CD8-positive, alpha-beta memory T cell (primary cell): ENCODE results near the gene AMZ1. TPM values are rescaled to one million over a fixed set of nuclear protein-coding genes. Genes with fewer than 3 reads are reported as not detected.

Experiments used
- CTCF ChIA-PET: fragments of 350-600 bp; sonication (Branson Sonifier 250); formaldehyde crosslinking; loops from one replicate; lab custom pipeline; 2021; ENCODE audit warnings: antibody characterized with exemption; lab: Charles Lee
- POLR2A ChIA-PET: fragments of 350-600 bp; sonication (Branson Sonifier 250); formaldehyde crosslinking; loops from one replicate; lab custom pipeline; 2021; ENCODE audit warnings: antibody characterized with exemption; lab: Charles Lee
- DNase-seq, 5 donors: peaks; one replicate each; pipeline versions ENCODE4 v3.0.0 to v3.0.0-alpha.2; 2020 to 2022; ENCODE audit warnings: mixed read lengths in 1 of 5
- H3K27ac ChIP-seq: one replicate; pipeline ENCODE4 v1.7.0; 2013; ENCODE audit warnings: low read depth, mild to moderate bottlenecking, low read length, moderate library complexity
- H3K27me3 ChIP-seq: 2 replicates; pipeline ENCODE4 v1.7.0; 2013; ENCODE audit warnings: low read length, mild to moderate bottlenecking; ENCODE audit not compliant: insufficient read depth, poor library complexity, severe bottlenecking
- H3K36me3 ChIP-seq: 2 replicates; pipeline ENCODE4 v1.7.0; 2013; ENCODE audit warnings: mild to moderate bottlenecking, low read length, moderate library complexity; ENCODE audit not compliant: insufficient read depth
- H3K4me1 ChIP-seq: 2 replicates; pipeline ENCODE4 v1.7.0; 2013; ENCODE audit warnings: mild to moderate bottlenecking, low read length, moderate library complexity; ENCODE audit not compliant: insufficient read depth
- H3K4me3 ChIP-seq: 2 replicates; pipeline ENCODE4 v1.7.0; 2013; ENCODE audit warnings: mild to moderate bottlenecking, low read length
- H3K9me3 ChIP-seq: 2 replicates; pipeline ENCODE4 v1.7.0; 2013; ENCODE audit warnings: mild to moderate bottlenecking, low read length
- H3K27ac Mint-ChIP-seq, 8 donors: one replicate each; pipeline ENCODE4 v1.8.0; 2020 to 2021; ENCODE audit warnings: mixed read lengths in 8 of 8, mild to moderate bottlenecking in 6 of 8, inconsistent platforms in 3 of 8, moderate library complexity in 3 of 8
- H3K27me3 Mint-ChIP-seq, 2 donors: one replicate each; pipeline ENCODE4 v1.8.0; 2020 to 2021; ENCODE audit warnings: mixed read lengths in 2 of 2, mild to moderate bottlenecking in 1 of 2, moderate library complexity in 1 of 2
- H3K36me3 Mint-ChIP-seq, 3 donors: one replicate each; pipeline ENCODE4 v1.8.0; 2020 to 2021; ENCODE audit warnings: mixed read lengths in 3 of 3, inconsistent platforms in 1 of 3, mild to moderate bottlenecking in 1 of 3
- H3K4me1 Mint-ChIP-seq, 3 donors: one replicate each; pipeline ENCODE4 v1.8.0; 2020 to 2021; ENCODE audit warnings: mixed read lengths in 3 of 3, inconsistent platforms in 1 of 3, mild to moderate bottlenecking in 1 of 3
- H3K4me3 Mint-ChIP-seq, 7 donors: one replicate each; pipeline ENCODE4 v1.8.0; 2020 to 2021; ENCODE audit warnings: mixed read lengths in 7 of 7, mild to moderate bottlenecking in 6 of 7, moderate library complexity in 4 of 7, inconsistent platforms in 2 of 7
- H3K9me3 Mint-ChIP-seq, 5 donors: one replicate each; pipeline ENCODE4 v1.8.0; 2020 to 2022; ENCODE audit warnings: mixed read lengths in 5 of 5, mild to moderate bottlenecking in 3 of 5, moderate library complexity in 2 of 5, inconsistent platforms in 1 of 5
- polyA plus RNA-seq: library from polyadenylated mRNA; unstranded; fragments of 300-500 nt; fragmentation: Illumina TruSeq; gene quantifications from one replicate; pipeline ENCODE4 v1.2.3, GENCODE V29; 2021
- total RNA-seq, 2 experiments: library from RNA; stranded (reverse); gene quantifications; one replicate each; pipeline ENCODE4 v1.2.3, GENCODE V29; 2021

AMZ1 gene
- total and polyA plus RNA-seq, 3 experiments from 2014 or later = 0.07 to 0.08 TPM; not detected in 1

- H3K4me3 ChIP-seq = no peak overlapping the region
- H3K4me1 Mint-ChIP-seq = no peaks in the 10 kb centered on the region
Observed at GRCh38 chr7:2654059-2654458, 33.9 kb upstream of the AMZ1 start.

GRCh38 chr7:2655870-2656614 is 32.0 kb upstream of the AMZ1 start:
- Mint-ChIP-seq H3K4me3 (no peak overlapping the region), H3K27me3 (no peaks in the 10 kb centered on the region), H3K27ac (peak overlapping the region in 1 of 8 donors; percentile 14), H3K9me3 (no peaks in the 10 kb centered on the region), H3K4me1 (no peaks in the 10 kb centered on the region), H3K36me3 (peaks cover 3 to 5% (median 4%) of the 10 kb centered on the region in 3 donors)
- Histone ChIP-seq H3K27ac (no peak overlapping the region), H3K4me1 (no peaks in the 10 kb centered on the region), H3K36me3 (no peaks in the 10 kb centered on the region), H3K9me3 (no peaks in the 10 kb centered on the region), H3K4me3 (no peak overlapping the region), H3K27me3 (no peaks in the 10 kb centered on the region)
- POLR2A ChIA-PET = no interaction called here
- CTCF ChIA-PET = interaction anchor here (2.2 kb wide), 1 partner anchor 14 kb away, joined by 6 read pairs; no protein-coding TSS in a partner anchor
- no peak for DNase-seq

More at GRCh38 chr7:2654059-2654458, 33.9 kb upstream of the AMZ1 start:
- H3K4me1 ChIP-seq = no peaks in the 10 kb centered on the region
- Mint-ChIP-seq H3K9me3 (no peaks in the 10 kb centered on the region), H3K27ac (peak overlapping the region in 1 of 8 donors; percentile 32), H3K27me3 (peaks cover 0 to 2% of the 10 kb centered on the region in 2 donors), H3K36me3 (peaks cover 3 to 8% (median 5%) of the 10 kb centered on the region in 3 donors), H3K4me3 (no peak overlapping the region)
- H3K9me3 ChIP-seq = no peaks in the 10 kb centered on the region
- H3K36me3 ChIP-seq = no peaks in the 10 kb centered on the region
- no peaks in the 10 kb centered on the region for H3K27me3 ChIP-seq
- CTCF ChIA-PET = interaction anchor here (1.2 to 2.5 kb wide), 3 partner anchors 11 to 56 kb away, joined by 3 to 10 read pairs (median 4); no protein-coding TSS in a partner anchor
- DNase-seq = no peak
- POLR2A ChIA-PET = no interaction called here
- no peak overlapping the region for H3K27ac ChIP-seq

GRCh38 chr7:2657208-2657607 is 30.8 kb upstream of the AMZ1 start:
- H3K27ac Mint-ChIP-seq = no peak overlapping the region
- no peaks in the 10 kb centered on the region for H3K36me3 ChIP-seq
- CTCF ChIA-PET = interaction anchor here (0.8 to 2.2 kb wide), 2 partner anchors 13 to 53 kb away, joined by 3 to 6 read pairs; no protein-coding TSS in a partner anchor

GRCh38 chr7:2657920-2658671 is 29.9 kb upstream of the AMZ1 start:
- Histone ChIP-seq H3K4me3 (no peak overlapping the region), H3K36me3 (no peaks in the 10 kb centered on the region), H3K27me3 (no peaks in the 10 kb centered on the region), H3K27ac (no peak overlapping the region), H3K9me3 (no peaks in the 10 kb centered on the region), H3K4me1 (no peaks in the 10 kb centered on the region)
- Mint-ChIP-seq H3K4me3 (no peak overlapping the region), H3K27me3 (no peaks in the 10 kb centered on the region), H3K36me3 (peaks cover 3 to 9% (median 5%) of the 10 kb centered on the region in 3 donors), H3K27ac (no peak overlapping the region), H3K4me1 (no peaks in the 10 kb centered on the region), H3K9me3 (no peaks in the 10 kb centered on the region)
- ChIA-PET POLR2A (no interaction called here), CTCF (interaction anchor here (1.4 to 2.6 kb wide), 3 partner anchors 12 to 207 kb away, joined by 4 to 6 read pairs (median 6); no protein-coding TSS in a partner anchor)
- DNase-seq = peak in 1 of 5 donors; percentile 43

More at GRCh38 chr7:2657208-2657607, 30.8 kb upstream of the AMZ1 start:
- Mint-ChIP-seq H3K4me3 (no peak overlapping the region), H3K27me3 (no peaks in the 10 kb centered on the region), H3K36me3 (peaks cover 3 to 9% (median 5%) of the 10 kb centered on the region in 3 donors), H3K4me1 (no peaks in the 10 kb centered on the region), H3K9me3 (no peaks in the 10 kb centered on the region)
- no peaks in the 10 kb centered on the region for H3K4me1 ChIP-seq
- H3K27me3 ChIP-seq = no peaks in the 10 kb centered on the region
- H3K4me3 ChIP-seq = no peak overlapping the region
- DNase-seq = no peak
- no peak overlapping the region for H3K27ac ChIP-seq
- H3K9me3 ChIP-seq = no peaks in the 10 kb centered on the region
- POLR2A ChIA-PET = no interaction called here

GRCh38 chr7:2658941-2659340 is 29.1 kb upstream of the AMZ1 start:
- Mint-ChIP-seq H3K4me1 (no peaks in the 10 kb centered on the region), H3K36me3 (peaks cover 3 to 9% (median 5%) of the 10 kb centered on the region in 3 donors), H3K27ac (peak overlapping the region in 1 of 8 donors; percentile 43), H3K4me3 (no peak overlapping the region), H3K9me3 (no peaks in the 10 kb centered on the region), H3K27me3 (no peaks in the 10 kb centered on the region)
- Histone ChIP-seq H3K27me3 (no peaks in the 10 kb centered on the region), H3K4me3 (no peak overlapping the region), H3K9me3 (no peaks in the 10 kb centered on the region), H3K27ac (no peak overlapping the region), H3K36me3 (no peaks in the 10 kb centered on the region), H3K4me1 (no peaks in the 10 kb centered on the region)
- no peak for DNase-seq
- POLR2A ChIA-PET = no interaction called here
- CTCF ChIA-PET = interaction anchor here (0.6 to 2.6 kb wide), 3 partner anchors 10 to 208 kb away, joined by 3 to 6 read pairs (median 4); no protein-coding TSS in a partner anchor

GRCh38 chr7:2659556-2660358 is 28.2 kb upstream of the AMZ1 start:
- H3K27me3 Mint-ChIP-seq = no peaks in the 10 kb centered on the region
- Histone ChIP-seq H3K27ac (no peak overlapping the region), H3K36me3 (no peaks in the 10 kb centered on the region), H3K9me3 (no peaks in the 10 kb centered on the region), H3K27me3 (no peaks in the 10 kb centered on the region), H3K4me3 (no peak overlapping the region), H3K4me1 (no peaks in the 10 kb centered on the region)
- CTCF ChIA-PET = interaction anchor here (0.6 to 2.6 kb wide), 4 partner anchors 9 to 240 kb away, joined by 3 to 6 read pairs (median 4); no protein-coding TSS in a partner anchor
- peaks cover 3 to 9% (median 5%) of the 10 kb centered on the region in 3 donors for H3K36me3 Mint-ChIP-seq
- DNase-seq = no peak
- POLR2A ChIA-PET = no interaction called here
- H3K4me1 Mint-ChIP-seq = peaks cover 0 to 1% (median 0%) of the 10 kb centered on the region in 3 donors
- no peak overlapping the region for H3K4me3 Mint-ChIP-seq
- no peak overlapping the region for H3K27ac Mint-ChIP-seq
- H3K9me3 Mint-ChIP-seq = no peaks in the 10 kb centered on the region

- no peak for DNase-seq
- Histone ChIP-seq H3K36me3 (no peaks in the 10 kb centered on the region), H3K27ac (no peak overlapping the region), H3K4me3 (no peak overlapping the region), H3K27me3 (no peaks in the 10 kb centered on the region), H3K4me1 (no peaks in the 10 kb centered on the region), H3K9me3 (no peaks in the 10 kb centered on the region)
- H3K4me1 Mint-ChIP-seq = peaks cover 0 to 1% (median 0%) of the 10 kb centered on the region in 3 donors
- H3K9me3 Mint-ChIP-seq = no peaks in the 10 kb centered on the region
- ChIA-PET CTCF (interaction anchor here (1.2 to 2.6 kb wide), 2 partner anchors 49 to 241 kb away, joined by 3 to 6 read pairs; no protein-coding TSS in a partner anchor), POLR2A (no interaction called here)
- no peaks in the 10 kb centered on the region for H3K27me3 Mint-ChIP-seq
- H3K4me3 Mint-ChIP-seq = no peak overlapping the region
- peaks cover 3 to 9% (median 5%) of the 10 kb centered on the region in 3 donors for H3K36me3 Mint-ChIP-seq
- H3K27ac Mint-ChIP-seq = peak overlapping the region in 1 of 8 donors; percentile 6
Observed at GRCh38 chr7:2660359-2661095, 27.5 kb upstream of the AMZ1 start.
